Measurements from ENCODE around the gene H1-8. TPM values are rescaled to one million over a fixed set of nuclear protein-coding genes. Genes with fewer than 3 reads are reported as not detected.
A peak's percentile ranks its signal among the peaks of the same experiment; 100 is the strongest.

H1-8 gene
- total and polyA plus RNA-seq, 2 experiments from 2014 or later: not detected

GRCh38 chr3:129556358-129556695 is 13.4 kb downstream of the H1-8 start:
- no peaks in the 10 kb centered on the region for H3K9me3 ChIP-seq (ENCODE audit: low read depth)
- no peak overlapping the region for H3K4me3 ChIP-seq
- TF ChIP-seq, protein P1, sequence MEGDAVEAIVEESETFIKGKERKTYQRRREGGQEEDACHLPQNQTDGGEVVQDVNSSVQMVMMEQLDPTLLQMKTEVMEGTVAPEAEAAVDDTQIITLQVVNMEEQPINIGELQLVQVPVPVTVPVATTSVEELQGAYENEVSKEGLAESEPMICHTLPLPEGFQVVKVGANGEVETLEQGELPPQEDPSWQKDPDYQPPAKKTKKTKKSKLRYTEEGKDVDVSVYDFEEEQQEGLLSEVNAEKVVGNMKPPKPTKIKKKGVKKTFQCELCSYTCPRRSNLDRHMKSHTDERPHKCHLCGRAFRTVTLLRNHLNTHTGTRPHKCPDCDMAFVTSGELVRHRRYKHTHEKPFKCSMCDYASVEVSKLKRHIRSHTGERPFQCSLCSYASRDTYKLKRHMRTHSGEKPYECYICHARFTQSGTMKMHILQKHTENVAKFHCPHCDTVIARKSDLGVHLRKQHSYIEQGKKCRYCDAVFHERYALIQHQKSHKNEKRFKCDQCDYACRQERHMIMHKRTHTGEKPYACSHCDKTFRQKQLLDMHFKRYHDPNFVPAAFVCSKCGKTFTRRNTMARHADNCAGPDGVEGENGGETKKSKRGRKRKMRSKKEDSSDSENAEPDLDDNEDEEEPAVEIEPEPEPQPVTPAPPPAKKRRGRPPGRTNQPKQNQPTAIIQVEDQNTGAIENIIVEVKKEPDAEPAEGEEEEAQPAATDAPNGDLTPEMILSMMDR (IDR thresholded peaks at IDR 0.05; ENCODE audit: low read depth, low read length): no peak
- DNase-seq (ENCODE audit: low read depth in 1 of 2, low spot score in 1 of 2): no peak
- H3K4me1 ChIP-seq (ENCODE audit: low read depth): peaks cover 67% of the 10 kb centered on the region
- no peaks in the 10 kb centered on the region for H3K27me3 ChIP-seq
- H3K27ac ChIP-seq: no peak overlapping the region
- H3K36me3 ChIP-seq: no peaks in the 10 kb centered on the region

- H3K9me3 ChIP-seq (ENCODE audit: low read depth): no peaks in the 10 kb centered on the region
- TF ChIP-seq, protein P1 (IDR thresholded peaks at IDR 0.05; ENCODE audit: low read depth, low read length): no peak
- DNase-seq (ENCODE audit: low read depth in 1 of 2, low spot score in 1 of 2): no peak
- no peak overlapping the region for H3K27ac ChIP-seq
- H3K4me3 ChIP-seq: no peak overlapping the region
- peaks cover 69% of the 10 kb centered on the region for H3K4me1 ChIP-seq (ENCODE audit: low read depth)
- no peaks in the 10 kb centered on the region for H3K27me3 ChIP-seq
- no peaks in the 10 kb centered on the region for H3K36me3 ChIP-seq
These were observed 14.0 kb downstream of the H1-8 start for GRCh38 chr3:129556890-129557547.

- H3K27ac ChIP-seq: no peak overlapping the region
- no peaks in the 10 kb centered on the region for H3K27me3 ChIP-seq
These were observed 14.5 kb downstream of the H1-8 start for GRCh38 chr3:129557548-129557894.

DNA sequence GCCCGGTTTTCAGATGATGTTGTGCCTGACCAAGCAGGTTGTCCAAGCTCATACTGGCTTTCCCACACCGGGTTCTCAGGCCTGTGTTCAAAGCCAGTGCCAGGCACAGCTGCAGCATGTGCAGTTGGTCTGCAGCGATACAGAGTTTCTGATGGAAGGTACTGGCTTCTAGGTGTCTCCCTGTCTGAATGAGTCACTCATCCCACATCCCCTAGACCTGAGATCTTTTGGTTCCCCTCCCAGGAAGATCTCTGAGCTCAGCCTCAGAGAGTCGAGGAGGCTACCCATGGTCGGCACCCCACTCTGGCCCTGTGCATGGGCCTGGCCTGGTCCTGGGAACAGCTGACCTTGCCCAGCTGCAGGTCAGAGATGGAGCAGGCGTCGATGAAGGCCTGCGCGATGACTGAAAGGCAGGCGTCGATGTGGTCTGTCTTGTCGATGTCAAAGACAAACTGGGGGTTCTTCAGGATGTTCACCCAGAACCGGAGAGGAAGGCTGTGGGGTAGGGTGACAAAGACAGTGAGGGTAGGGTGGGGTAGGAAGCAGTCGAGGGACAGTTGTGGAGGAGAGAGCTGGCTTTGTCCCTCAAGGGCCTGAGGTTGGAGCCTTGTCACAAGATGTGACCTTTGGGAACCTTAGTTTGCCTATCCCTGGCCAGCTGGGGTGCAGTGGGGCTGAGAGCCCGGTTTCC is 15.3 kb downstream of the H1-8 start:
- no peak for DNase-seq (ENCODE audit: low read depth in 1 of 2, low spot score in 1 of 2)
- H3K4me3 ChIP-seq: no peak overlapping the region
- H3K9me3 ChIP-seq (ENCODE audit: low read depth): no peaks in the 10 kb centered on the region
- no peaks in the 10 kb centered on the region for H3K27me3 ChIP-seq
- H3K4me1 ChIP-seq (ENCODE audit: low read depth): peaks cover 67% of the 10 kb centered on the region
- TF ChIP-seq, protein P1 (IDR thresholded peaks at IDR 0.05; ENCODE audit: low read depth, low read length): no peak
- H3K36me3 ChIP-seq: no peaks in the 10 kb centered on the region
- no peak overlapping the region for H3K27ac ChIP-seq

More at GRCh38 chr3:129557548-129557894, 14.5 kb downstream of the H1-8 start:
- H3K36me3 ChIP-seq: no peaks in the 10 kb centered on the region
- TF ChIP-seq, protein P1 (IDR thresholded peaks at IDR 0.05; ENCODE audit: low read depth, low read length): no peak
- peaks cover 69% of the 10 kb centered on the region for H3K4me1 ChIP-seq (ENCODE audit: low read depth)
- H3K9me3 ChIP-seq (ENCODE audit: low read depth): no peaks in the 10 kb centered on the region
- DNase-seq (ENCODE audit: low read depth in 1 of 2, low spot score in 1 of 2): no peak
- no peak overlapping the region for H3K4me3 ChIP-seq

DNA sequence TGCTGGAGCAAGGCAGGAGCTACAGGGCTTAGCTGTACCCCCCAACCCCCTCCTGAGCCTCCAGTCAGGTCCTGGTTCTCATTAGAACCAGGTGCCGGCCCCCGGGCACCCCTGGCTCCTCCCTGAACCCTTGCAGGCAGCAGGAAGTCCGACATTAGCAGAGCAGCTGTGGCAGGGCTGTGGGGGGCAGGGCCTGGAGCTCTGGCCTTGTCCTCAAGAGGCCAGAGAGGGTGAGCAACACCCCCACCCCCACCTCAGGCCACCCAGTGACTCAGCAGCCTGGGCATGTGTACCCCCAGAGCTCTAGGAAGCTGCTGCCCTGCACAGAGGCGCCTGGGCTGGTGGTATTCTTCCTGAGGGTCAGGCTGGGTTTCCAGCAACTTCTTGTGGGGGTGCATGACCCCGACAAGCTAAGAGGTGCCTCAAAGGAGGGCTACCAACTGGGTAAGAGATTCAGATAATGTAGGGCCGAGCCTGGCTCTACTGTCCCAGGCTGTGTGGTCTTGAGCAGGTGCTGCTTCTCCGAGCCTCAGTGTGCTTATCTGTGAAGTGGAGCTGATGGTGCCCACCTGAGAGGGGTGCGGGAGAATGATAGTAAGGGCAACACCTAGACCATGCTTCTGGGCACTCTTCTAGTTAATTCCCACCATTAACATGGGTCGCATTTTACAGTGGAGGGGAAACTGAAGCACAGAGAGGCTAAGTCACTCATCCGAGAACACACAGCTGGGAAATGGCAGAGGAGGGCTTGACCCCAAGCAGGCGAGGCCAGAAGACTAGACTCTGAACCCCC is 16.0 kb downstream of the H1-8 start:
- DNase-seq (ENCODE audit: low read depth in 1 of 2, low spot score in 1 of 2): peak in 1 of 2 donors; percentile 77
- TF ChIP-seq, protein P1 (IDR thresholded peaks at IDR 0.05; ENCODE audit: low read depth, low read length): no peak
- no peak overlapping the region for H3K27ac ChIP-seq
- H3K36me3 ChIP-seq: no peaks in the 10 kb centered on the region
- H3K9me3 ChIP-seq (ENCODE audit: low read depth): no peaks in the 10 kb centered on the region
- H3K4me3 ChIP-seq: no peak overlapping the region
- no peaks in the 10 kb centered on the region for H3K27me3 ChIP-seq
- peaks cover 59% of the 10 kb centered on the region for H3K4me1 ChIP-seq (ENCODE audit: low read depth)
